HepG2 (cell line): ENCODE data around the gene S100P. TPM values are rescaled to one million over a fixed set of nuclear protein-coding genes. Genes with fewer than 3 reads are reported as not detected.

ENCODE experiments used
- CHD4 ChIP-seq: fragments of 200-600 bp; sonication (generic); IDR thresholded peaks from 2 replicates; pipeline ENCODE4 v1.7.0; 2017; ENCODE audit warnings: mild to moderate bottlenecking, low read length, borderline replicate concordance
- DR1 ChIP-seq: sonication (generic); formaldehyde crosslinking; IDR thresholded peaks from 2 replicates; pipeline ENCODE4 v1.8.0; 2021; ENCODE audit warnings: mild to moderate bottlenecking, missing genetic modification reagents, inconsistent platforms
- FIP1L1 ChIP-seq: fragments of 200-400 bp; formaldehyde crosslinking; IDR thresholded peaks from 2 replicates; pipeline ENCODE4 v1.6.1; 2018; ENCODE audit warnings: low read depth, mild to moderate bottlenecking, low read length, moderate library complexity, borderline replicate concordance; ENCODE audit not compliant: insufficient read depth
- FOXK2 ChIP-seq: fragments of 450-650 bp; IDR thresholded peaks from 2 replicates; pipeline ENCODE4 v1.6.1; 2016
- JARID2 ChIP-seq: sonication (generic); formaldehyde crosslinking; IDR thresholded peaks from 2 replicates; pipeline ENCODE4 v1.8.1; 2023; ENCODE audit warnings: missing genetic modification reagents, inconsistent platforms; ENCODE audit not compliant: insufficient replicate concordance
- JDP2 ChIP-seq: sonication (generic); formaldehyde crosslinking; IDR thresholded peaks from 2 replicates; pipeline ENCODE4 v1.8.1; 2022; ENCODE audit warnings: missing genetic modification reagents, borderline replicate concordance
- JUN ChIP-seq: sonication (generic); formaldehyde crosslinking; IDR thresholded peaks from 2 replicates; pipeline ENCODE4 v1.4.0; 2020; ENCODE audit warnings: mild to moderate bottlenecking, missing genetic modification reagents
- MAFK ChIP-seq, 2 experiments: IDR thresholded peaks in 1 of 2; conservative IDR thresholded peaks in 1 of 2; 2 replicates each; pipeline ENCODE4 v1.6.1; 2011; ENCODE audit warnings: improper control_type of control experiment in 2 of 2, low read length in 2 of 2
- NR2F1 ChIP-seq, 2 experiments: fragments of 450-650 bp in 1 of 2; formaldehyde crosslinking in 1 of 2; IDR thresholded peaks; 2 replicates each; pipeline versions ENCODE4 v1.5.0 to v1.6.1; 2016 to 2020; ENCODE audit warnings: mild to moderate bottlenecking in 1 of 2, missing compliant biosample characterization in 1 of 2, missing genetic modification reagents in 1 of 2, moderate library complexity in 1 of 2
- NR3C1 ChIP-seq: sonication (generic); formaldehyde crosslinking; IDR thresholded peaks from 2 replicates; pipeline ENCODE4 v1.4.0; 2020; ENCODE audit warnings: missing genetic modification reagents
- PRPF4 ChIP-seq: fragments of 200-400 bp; formaldehyde crosslinking; IDR thresholded peaks from 2 replicates; pipeline ENCODE4 v1.6.1; 2016; ENCODE audit warnings: low read length, low read depth; ENCODE audit not compliant: poor library complexity, severe bottlenecking
- TEAD2 ChIP-seq: sonication (generic); formaldehyde crosslinking; IDR thresholded peaks from 2 replicates; pipeline ENCODE4 v1.9.0; 2021; ENCODE audit warnings: missing genetic modification reagents
- ZNF235 ChIP-seq: sonication (generic); formaldehyde crosslinking; IDR thresholded peaks from 2 replicates; pipeline ENCODE4 v1.8.1; 2023; ENCODE audit warnings: mild to moderate bottlenecking, missing genetic modification reagents, borderline replicate concordance
- ZNF296 ChIP-seq: sonication (generic); formaldehyde crosslinking; conservative IDR thresholded peaks from 2 replicates; pipeline ENCODE4 v1.5.0; 2020; ENCODE audit warnings: mild to moderate bottlenecking, missing genetic modification reagents
- ZNF598 ChIP-seq: sonication (generic); formaldehyde crosslinking; IDR thresholded peaks from 2 replicates; pipeline ENCODE4 v1.5.1; 2020; ENCODE audit warnings: mild to moderate bottlenecking, missing genetic modification reagents, borderline replicate concordance
- ZNF790 ChIP-seq: sonication (generic); formaldehyde crosslinking; IDR thresholded peaks from 2 replicates; pipeline ENCODE4 v1.8.0; 2022; ENCODE audit warnings: missing genetic modification reagents, mild to moderate bottlenecking, borderline replicate concordance
- ZNF839 ChIP-seq: sonication (generic); formaldehyde crosslinking; IDR thresholded peaks from 2 replicates; pipeline ENCODE4 v1.4.0; 2020; ENCODE audit warnings: missing genetic modification reagents, mild to moderate bottlenecking, borderline replicate concordance
- polyA plus RNA-seq, 8 experiments: library from polyadenylated mRNA; depleted of rRNA in 3 of 8; stranded (reverse) in 7 of 8; unstranded in 1 of 8; fragments of >200 nt; fragmentation: Illumina TruSeq in 4 of 8; extraction: Trizol in 4 of 8; gene quantifications; 2 replicates each; pipeline versions ENCODE4 v1.2.1 to v1.2.3, GENCODE V29; 2011 to 2016; ENCODE audit warnings: low read depth in 4 of 8, missing spikeins in 1 of 8, mixed read lengths in 1 of 8; ENCODE audit not compliant: insufficient read depth in 1 of 8
- total RNA-seq, 5 experiments: library from RNA; depleted of rRNA; stranded (reverse); fragments of >200 nt; fragmentation: Illumina TruSeq; extraction: Trizol; gene quantifications; 2 replicates each; pipeline ENCODE4 v1.2.3, GENCODE V29; 2016; ENCODE audit warnings: low read depth in 1 of 5
- TF ChIP-seq, protein P1 (sequence below): IDR thresholded peaks from 2 replicates; pipeline ENCODE4 v1.6.1; 2016; ENCODE audit warnings: mild to moderate bottlenecking, missing biosample characterization, missing genetic modification reagents
- TF ChIP-seq, protein P2 (sequence below): sonication (generic); IDR thresholded peaks from 2 replicates; pipeline ENCODE4 v1.6.1; 2016; ENCODE audit warnings: low read depth, borderline replicate concordance
- TF ChIP-seq, protein P3 (sequence below): sonication (generic); formaldehyde crosslinking; IDR thresholded peaks from 2 replicates; pipeline ENCODE4 v1.5.0; 2020; ENCODE audit warnings: missing genetic modification reagents
- TF ChIP-seq, protein P4 (sequence below): sonication (generic); formaldehyde crosslinking; conservative IDR thresholded peaks from 2 replicates; pipeline ENCODE4 v1.4.0; 2020; ENCODE audit warnings: missing genetic modification reagents
- TF ChIP-seq, protein P5 (sequence below): sonication (generic); formaldehyde crosslinking; IDR thresholded peaks from 2 replicates; pipeline ENCODE4 v1.5.0; 2020; ENCODE audit warnings: missing genetic modification reagents

The S100P gene
- total and polyA plus RNA-seq, 2 of the 13 experiments (the other 11 are each of a cell fraction or from before 2014, with no cell fraction given): 278 to 1,649 TPM

GRCh38 chr4:6733358-6734164, 39.9 kb downstream of the S100P start (continued):
- TF ChIP-seq, protein P1, sequence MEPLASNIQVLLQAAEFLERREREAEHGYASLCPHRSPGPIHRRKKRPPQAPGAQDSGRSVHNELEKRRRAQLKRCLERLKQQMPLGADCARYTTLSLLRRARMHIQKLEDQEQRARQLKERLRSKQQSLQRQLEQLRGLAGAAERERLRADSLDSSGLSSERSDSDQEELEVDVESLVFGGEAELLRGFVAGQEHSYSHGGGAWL (CRISPR knock-in tag): peak; percentile 27; the same call in 1 of the 2 replicates
- TF ChIP-seq, protein P2, sequence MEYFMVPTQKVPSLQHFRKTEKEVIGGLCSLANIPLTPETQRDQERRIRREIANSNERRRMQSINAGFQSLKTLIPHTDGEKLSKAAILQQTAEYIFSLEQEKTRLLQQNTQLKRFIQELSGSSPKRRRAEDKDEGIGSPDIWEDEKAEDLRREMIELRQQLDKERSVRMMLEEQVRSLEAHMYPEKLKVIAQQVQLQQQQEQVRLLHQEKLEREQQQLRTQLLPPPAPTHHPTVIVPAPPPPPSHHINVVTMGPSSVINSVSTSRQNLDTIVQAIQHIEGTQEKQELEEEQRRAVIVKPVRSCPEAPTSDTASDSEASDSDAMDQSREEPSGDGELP: peak; percentile 39; the same call in 1 of the 2 replicates
- TF ChIP-seq, protein P3, sequence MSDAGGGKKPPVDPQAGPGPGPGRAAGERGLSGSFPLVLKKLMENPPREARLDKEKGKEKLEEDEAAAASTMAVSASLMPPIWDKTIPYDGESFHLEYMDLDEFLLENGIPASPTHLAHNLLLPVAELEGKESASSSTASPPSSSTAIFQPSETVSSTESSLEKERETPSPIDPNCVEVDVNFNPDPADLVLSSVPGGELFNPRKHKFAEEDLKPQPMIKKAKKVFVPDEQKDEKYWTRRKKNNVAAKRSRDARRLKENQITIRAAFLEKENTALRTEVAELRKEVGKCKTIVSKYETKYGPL: no peak
- no peak for TF ChIP-seq CHD4
- TF ChIP-seq DR1 (CRISPR knock-in tag): no peak
- no peak for TF ChIP-seq PRPF4
- TF ChIP-seq ZNF839 (CRISPR knock-in tag): no peak
- TF ChIP-seq, protein P4, sequence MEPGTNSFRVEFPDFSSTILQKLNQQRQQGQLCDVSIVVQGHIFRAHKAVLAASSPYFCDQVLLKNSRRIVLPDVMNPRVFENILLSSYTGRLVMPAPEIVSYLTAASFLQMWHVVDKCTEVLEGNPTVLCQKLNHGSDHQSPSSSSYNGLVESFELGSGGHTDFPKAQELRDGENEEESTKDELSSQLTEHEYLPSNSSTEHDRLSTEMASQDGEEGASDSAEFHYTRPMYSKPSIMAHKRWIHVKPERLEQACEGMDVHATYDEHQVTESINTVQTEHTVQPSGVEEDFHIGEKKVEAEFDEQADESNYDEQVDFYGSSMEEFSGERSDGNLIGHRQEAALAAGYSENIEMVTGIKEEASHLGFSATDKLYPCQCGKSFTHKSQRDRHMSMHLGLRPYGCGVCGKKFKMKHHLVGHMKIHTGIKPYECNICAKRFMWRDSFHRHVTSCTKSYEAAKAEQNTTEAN (CRISPR knock-in tag): peak; percentile 97
- TF ChIP-seq, protein P5, sequence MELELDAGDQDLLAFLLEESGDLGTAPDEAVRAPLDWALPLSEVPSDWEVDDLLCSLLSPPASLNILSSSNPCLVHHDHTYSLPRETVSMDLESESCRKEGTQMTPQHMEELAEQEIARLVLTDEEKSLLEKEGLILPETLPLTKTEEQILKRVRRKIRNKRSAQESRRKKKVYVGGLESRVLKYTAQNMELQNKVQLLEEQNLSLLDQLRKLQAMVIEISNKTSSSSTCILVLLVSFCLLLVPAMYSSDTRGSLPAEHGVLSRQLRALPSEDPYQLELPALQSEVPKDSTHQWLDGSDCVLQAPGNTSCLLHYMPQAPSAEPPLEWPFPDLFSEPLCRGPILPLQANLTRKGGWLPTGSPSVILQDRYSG (CRISPR knock-in tag): no peak
- TF ChIP-seq ZNF598 (CRISPR knock-in tag): no peak; the same call in 1 of the 2 replicates
- TF ChIP-seq JARID2 (CRISPR knock-in tag): no peak
- TF ChIP-seq TEAD2 (CRISPR knock-in tag): no peak
- TF ChIP-seq FOXK2: peak; percentile 85
- TF ChIP-seq ZNF235 (CRISPR knock-in tag): no peak
- TF ChIP-seq ZNF296 (CRISPR knock-in tag): peak; percentile 96
- TF ChIP-seq ZNF790 (CRISPR knock-in tag): no peak
- TF ChIP-seq NR3C1 (CRISPR knock-in tag): no peak
- TF ChIP-seq JUN (CRISPR knock-in tag): peak; percentile 64; the same call in 1 of the 2 replicates
- TF ChIP-seq JDP2: no peak
- TF ChIP-seq FIP1L1: no peak
- TF ChIP-seq NR2F1 (CRISPR knock-in tag; IDR thresholded peaks at IDR 0.05): peak; percentile 76 to 81
- no peak for TF ChIP-seq MAFK (conservative IDR thresholded peaks at IDR 0.05 in 1 of 2, IDR thresholded peaks at IDR 0.05 in 1 of 2; ENCODE audit: low read length in 2 of 2)
